ENCODE data around the gene MAP2.

Gene MAP2

GRCh38 chr2:209601497-209601896, 177.7 kb downstream of the MAP2 start:
- no peak for DNase-seq

- DNase-seq, result no peak
These were observed 178.4 kb downstream of the MAP2 start for GRCh38 chr2:209602259-209602658.

- DNase-seq, result no peak
These were observed 185.7 kb downstream of the MAP2 start for GRCh38 chr2:209609531-209609930.

GRCh38 chr2:209610631-209611030, 186.8 kb downstream of the MAP2 start:
- DNase-seq, result no peak

- DNase-seq, result no peak
These were observed 189.9 kb downstream of the MAP2 start for GRCh38 chr2:209613649-209614305.

GRCh38 chr2:209614690-209615369, 191.0 kb downstream of the MAP2 start:
- no peak for DNase-seq

- DNase-seq, result no peak
These were observed 195.9 kb downstream of the MAP2 start for GRCh38 chr2:209619782-209620181.

- no peak for DNase-seq
These were observed 200.5 kb downstream of the MAP2 start for GRCh38 chr2:209624192-209624938.

- no peak for DNase-seq
These were observed 205.8 kb downstream of the MAP2 start for GRCh38 chr2:209629597-209629996.

- DNase-seq, result no peak
These were observed 210.1 kb downstream of the MAP2 start for GRCh38 chr2:209633911-209634310.

- peak; percentile 37 for DNase-seq
These were observed 212.2 kb downstream of the MAP2 start for GRCh38 chr2:209636076-209636475.

- no peak for DNase-seq
These were observed 213.4 kb downstream of the MAP2 start for GRCh38 chr2:209637293-209637692.

GRCh38 chr2:209638346-209638745, 214.5 kb downstream of the MAP2 start:
- DNase-seq, result no peak

GRCh38 chr2:209640358-209640757, 216.5 kb downstream of the MAP2 start:
- DNase-seq, result no peak

GRCh38 chr2:209642146-209642820, 218.4 kb downstream of the MAP2 start:
- no peak for DNase-seq

- DNase-seq, result no peak
These were observed 221.0 kb downstream of the MAP2 start for GRCh38 chr2:209644842-209645241.

GRCh38 chr2:209648714-209649113, 224.9 kb downstream of the MAP2 start:
- DNase-seq, result no peak

GRCh38 chr2:209653134-209653533, 229.3 kb downstream of the MAP2 start:
- DNase-seq, result no peak

GRCh38 chr2:209661286-209661894, 237.5 kb downstream of the MAP2 start:
- no peak for DNase-seq

- no peak for DNase-seq
These were observed 238.2 kb downstream of the MAP2 start for GRCh38 chr2:209662021-209662420.

- no peak for DNase-seq
These were observed 239.3 kb downstream of the MAP2 start for GRCh38 chr2:209663139-209663538.

GRCh38 chr2:209663656-209664055, 239.8 kb downstream of the MAP2 start:
- DNase-seq, result no peak

GRCh38 chr2:209666296-209666695, 242.4 kb downstream of the MAP2 start:
- DNase-seq, result no peak

All from NCI-H345 (cell line).